B cell (primary cell): ENCODE data around the gene C2CD3. TPM values are rescaled to one million over a fixed set of nuclear protein-coding genes. Genes with fewer than 3 reads are reported as not detected.
A peak's percentile ranks its signal among the peaks of the same experiment; 100 is the strongest.

ENCODE experiments used
- ATAC-seq: fragments of 200-7000 bp; cut with Tn5 transposase; one replicate; pipeline ENCODE4 v1.10.0; 2021; ENCODE audit warnings: low read depth, mild to moderate bottlenecking, moderate number of reproducible peaks, moderate library complexity
- CTCF ChIA-PET: fragments of 350-600 bp; sonication (Branson Sonifier 250); formaldehyde crosslinking; loops from one replicate; lab custom pipeline; 2021; ENCODE audit warnings: antibody characterized with exemption, inconsistent platforms; lab: Charles Lee
- POLR2A ChIA-PET: fragments of 350-600 bp; sonication (Branson Sonifier 250); formaldehyde crosslinking; loops from one replicate; lab custom pipeline; 2021; ENCODE audit warnings: antibody characterized with exemption; lab: Charles Lee
- DNase-seq: peaks from one replicate; pipeline ENCODE4 v3.0.0; 2013
- H2AFZ ChIP-seq: 2 replicates; pipeline ENCODE4 v1.6.1; 2012; ENCODE audit warnings: mild to moderate bottlenecking, low read depth, low read length; ENCODE audit not compliant: insufficient read depth, poor library complexity, severe bottlenecking
- H3K27ac ChIP-seq, 2 donors: 1 replicate in 1 of 2; 2 replicates in 1 of 2; pipeline ENCODE4 v1.5.1; 2012 to 2013; ENCODE audit warnings: low read length in 2 of 2, mild to moderate bottlenecking in 2 of 2, moderate library complexity in 1 of 2
- H3K27me3 ChIP-seq, 4 experiments: fragments of 200-600 bp in 1 of 4; sonication (generic) in 1 of 4; replicated peaks in 1 of 4; 1 replicate in 2 of 4; 2 replicates in 2 of 4; pipeline versions ENCODE4 v1.6.1 to v1.7.0; 2013 to 2016; ENCODE audit warnings: low read length in 3 of 4, mild to moderate bottlenecking in 2 of 4, mixed read lengths in 1 of 4, moderate library complexity in 1 of 4; ENCODE audit not compliant: insufficient read depth in 4 of 4, control insufficient read depth in 3 of 4; ENCODE audit errors: control extremely low read depth in 1 of 4
- H3K36me3 ChIP-seq, 2 experiments: replicated peaks in 1 of 2; 1 replicate in 1 of 2; 2 replicates in 1 of 2; pipeline versions ENCODE4 v1.6.1 to v1.7.1; 2013; ENCODE audit warnings: low read length in 1 of 2; ENCODE audit not compliant: insufficient read depth in 2 of 2, control insufficient read depth in 1 of 2; ENCODE audit errors: control extremely low read depth in 1 of 2, extremely low read depth in 1 of 2
- H3K4me1 ChIP-seq, 2 donors: fragments of 200-600 bp in 1 of 2; sonication (generic) in 1 of 2; 1 replicate in 1 of 2; 2 replicates in 1 of 2; pipeline versions ENCODE4 v1.5.1 to v1.6.1; 2013 to 2017; ENCODE audit warnings: low read length in 2 of 2; ENCODE audit not compliant: control insufficient read depth in 2 of 2, insufficient read depth in 2 of 2
- H3K4me2 ChIP-seq: replicated peaks from 2 replicates; pipeline ENCODE3; 2012; ENCODE audit warnings: mild to moderate bottlenecking, low read depth, low read length; ENCODE audit not compliant: poor library complexity, severe bottlenecking
- H3K4me3 ChIP-seq, 5 experiments: fragments of 200-600 bp in 1 of 5; sonication (generic) in 1 of 5; 1 replicate in 3 of 5; 2 replicates in 2 of 5; pipeline versions ENCODE4 v1.5.1 to v1.7.0; 2011 to 2016; ENCODE audit warnings: low read length in 4 of 5, mild to moderate bottlenecking in 4 of 5, low read depth in 2 of 5, control low read depth in 1 of 5, moderate library complexity in 1 of 5; ENCODE audit not compliant: insufficient read depth in 1 of 5; ENCODE audit errors: control extremely low read depth in 1 of 5, extremely low read depth in 1 of 5
- H3K79me2 ChIP-seq: fragments of 200-600 bp; sonication (generic); one replicate; pipeline ENCODE4 v1.6.0; 2016; ENCODE audit warnings: low read length; ENCODE audit not compliant: control insufficient read depth, insufficient read depth
- H3K9ac ChIP-seq: fragments of 200-600 bp; sonication (generic); 2 replicates; pipeline ENCODE4 v1.6.1; 2017; ENCODE audit warnings: mild to moderate bottlenecking, low read length, moderate library complexity
- H3K9me3 ChIP-seq, 3 donors: one replicate each; pipeline versions ENCODE4 v1.6.1 to v1.7.1; 2013; ENCODE audit warnings: low read length in 2 of 3; ENCODE audit not compliant: control insufficient read depth in 2 of 3, insufficient read depth in 1 of 3; ENCODE audit errors: control extremely low read depth in 1 of 3
- H4K20me1 ChIP-seq: 2 replicates; pipeline ENCODE4 v1.6.0; 2012; ENCODE audit warnings: mild to moderate bottlenecking, low read length; ENCODE audit not compliant: insufficient read depth, control insufficient read depth, poor library complexity, severe bottlenecking
- H3K27ac Mint-ChIP-seq: one replicate; pipeline ENCODE4 v1.8.0; 2021; ENCODE audit warnings: mixed read lengths
- H3K27me3 Mint-ChIP-seq: one replicate; pipeline ENCODE4 v1.8.0; 2021; ENCODE audit warnings: mixed read lengths
- H3K4me1 Mint-ChIP-seq: one replicate; pipeline ENCODE4 v1.8.0; 2021; ENCODE audit warnings: mixed read lengths
- H3K4me3 Mint-ChIP-seq: one replicate; pipeline ENCODE4 v1.8.0; 2021; ENCODE audit warnings: mixed read lengths
- H3K9me3 Mint-ChIP-seq: one replicate; pipeline ENCODE4 v1.8.0; 2022; ENCODE audit warnings: mixed read lengths; ENCODE audit not compliant: insufficient read depth
- EZH2 ChIP-seq: IDR thresholded peaks from 2 replicates; pipeline ENCODE4 v1.6.1; 2012; ENCODE audit warnings: borderline replicate concordance, low read depth, mild to moderate bottlenecking, moderate library complexity, low read length; ENCODE audit not compliant: insufficient read depth, poor library complexity, severe bottlenecking
- WGBS: methylation state at CpG from one replicate; pipeline ENCODE4 v1.1.5; 2013; ENCODE audit warnings: missing lambda C conversion rate; ENCODE audit not compliant: insufficient coverage; 5-methylcytosine and 5-hydroxymethylcytosine counted together
- intact Hi-C: fragments of 100-400 bp; cut with micrococcal nuclease; formaldehyde crosslinking; loops from one replicate; pipeline ENCODE4 v1.10.0; 2022
- polyA plus RNA-seq: library from polyadenylated mRNA; depleted of rRNA; stranded (reverse); fragments of >200 nt; gene quantifications from 2 replicates; pipeline ENCODE4 v1.2.3, GENCODE V29; 2012
- total RNA-seq, 2 donors: library from RNA; stranded (reverse); fragments of 120-200 nt in 1 of 2; gene quantifications; 1 replicate in 1 of 2; 2 replicates in 1 of 2; pipeline versions ENCODE4 v1.2.3 to v1.2.4, GENCODE V29; 2013 to 2022
- TF ChIP-seq, protein P1 (sequence below): fragments of 200-600 bp; IDR thresholded peaks from one replicate; pipeline ENCODE4 v1.8.0; 2022; ENCODE audit warnings: antibody characterized with exemption, mild to moderate bottlenecking

C2CD3 gene
- total and polyA plus RNA-seq, 2 donors (not counting 1 experiment from before 2014, with no cell fraction given): 19.8 to 69.0 TPM

DNA sequence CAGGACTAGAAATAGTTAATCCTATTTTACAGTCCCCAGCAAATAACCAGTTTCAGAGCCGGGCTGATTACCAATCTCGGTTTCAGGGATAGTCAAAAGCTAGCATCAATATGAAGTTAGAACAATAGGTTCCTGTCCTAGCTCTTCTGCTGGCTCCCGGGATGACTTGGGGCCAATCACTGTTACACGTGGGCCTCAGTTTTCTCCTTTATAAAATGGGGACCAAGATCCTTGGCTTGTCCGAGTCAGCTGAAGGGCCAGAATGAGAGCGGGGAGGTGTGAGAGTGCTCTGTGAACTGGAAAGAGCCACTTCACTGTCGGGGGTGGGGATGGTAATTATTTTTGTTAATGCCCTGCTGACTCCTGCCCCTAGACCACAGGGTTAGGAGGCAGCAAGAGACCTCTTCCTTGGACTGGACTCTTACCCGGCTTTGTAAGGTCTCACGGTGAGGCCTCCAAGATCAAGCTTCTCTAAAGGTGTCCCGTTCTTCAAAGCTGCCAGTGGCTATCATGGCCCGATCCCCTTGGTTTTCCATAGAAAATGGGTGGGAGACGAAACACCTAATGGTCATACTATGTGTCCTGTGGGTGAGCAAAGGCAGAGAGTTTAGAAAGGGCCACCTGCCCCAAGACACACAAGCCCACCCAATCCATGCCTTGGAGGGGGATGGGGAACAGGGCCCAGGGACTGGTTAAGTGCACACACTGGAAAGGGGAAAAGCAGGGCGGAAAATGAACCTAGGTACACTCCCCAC, 189.6 kb downstream of the C2CD3 start:
- Mint-ChIP-seq H3K4me1 (peaks cover 68% of the 10 kb centered on the region), H3K27ac (peak overlapping the region; percentile 99), H3K4me3 (peak overlapping the region; percentile 99), H3K9me3 (no peaks in the 10 kb centered on the region), H3K27me3 (no peaks in the 10 kb centered on the region)
- H3K9me3 ChIP-seq: no peaks in the 10 kb centered on the region
- TF ChIP-seq, protein P1, sequence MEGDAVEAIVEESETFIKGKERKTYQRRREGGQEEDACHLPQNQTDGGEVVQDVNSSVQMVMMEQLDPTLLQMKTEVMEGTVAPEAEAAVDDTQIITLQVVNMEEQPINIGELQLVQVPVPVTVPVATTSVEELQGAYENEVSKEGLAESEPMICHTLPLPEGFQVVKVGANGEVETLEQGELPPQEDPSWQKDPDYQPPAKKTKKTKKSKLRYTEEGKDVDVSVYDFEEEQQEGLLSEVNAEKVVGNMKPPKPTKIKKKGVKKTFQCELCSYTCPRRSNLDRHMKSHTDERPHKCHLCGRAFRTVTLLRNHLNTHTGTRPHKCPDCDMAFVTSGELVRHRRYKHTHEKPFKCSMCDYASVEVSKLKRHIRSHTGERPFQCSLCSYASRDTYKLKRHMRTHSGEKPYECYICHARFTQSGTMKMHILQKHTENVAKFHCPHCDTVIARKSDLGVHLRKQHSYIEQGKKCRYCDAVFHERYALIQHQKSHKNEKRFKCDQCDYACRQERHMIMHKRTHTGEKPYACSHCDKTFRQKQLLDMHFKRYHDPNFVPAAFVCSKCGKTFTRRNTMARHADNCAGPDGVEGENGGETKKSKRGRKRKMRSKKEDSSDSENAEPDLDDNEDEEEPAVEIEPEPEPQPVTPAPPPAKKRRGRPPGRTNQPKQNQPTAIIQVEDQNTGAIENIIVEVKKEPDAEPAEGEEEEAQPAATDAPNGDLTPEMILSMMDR: no peak
- no peak for TF ChIP-seq EZH2
- H3K9ac ChIP-seq: peak overlapping the region; percentile 97
- peaks cover 54 to 68% of the 10 kb centered on the region in 2 donors for H3K4me1 ChIP-seq
- ChIA-PET CTCF (interaction anchor here (0.8 to 7.4 kb wide), 11 partner anchors 13 to 190 kb away, joined by 3 to 97 read pairs (median 6); partner anchors contain the start of genes C2CD3 and PPME1), POLR2A (interaction anchor here (0.6 to 8.8 kb wide), 12 partner anchors 11 to 757 kb away, joined by 3 to 155 read pairs (median 14); partner anchors contain the start of genes C2CD3 and PPME1)
- ATAC-seq (no peak), DNase-seq (peak; percentile 32)
- H3K4me3 ChIP-seq: peak overlapping the region; percentile 86 to 100 (median 96)
- H3K27me3 ChIP-seq: no peaks in the 10 kb centered on the region
- WGBS: 31% methylated on average over 7 of the region's 13 CpGs
- H3K79me2 ChIP-seq: peaks cover 65% of the 10 kb centered on the region
- H4K20me1 ChIP-seq: peaks cover 54% of the 10 kb centered on the region
- peak overlapping the region; percentile 96 for H3K4me2 ChIP-seq
- H3K27ac ChIP-seq: peak overlapping the region; percentile 94 to 99
- no peak overlapping the region for H2AFZ ChIP-seq
- intact Hi-C loops: loop anchor here (5.0 kb wide), 1 partner anchor 1759 kb away; the partner anchor contains the start of gene INPPL1
- H3K36me3 ChIP-seq: peaks cover 24 to 53% of the 10 kb centered on the region in 2 experiments
